Myocyte (in vitro differentiated cells): ENCODE measurements around the gene SMIM1. TPM values are rescaled to one million over a fixed set of nuclear protein-coding genes. Genes with fewer than 3 reads are reported as not detected.

Source experiments
- DNase-seq: peaks from one replicate; pipeline ENCODE4 v3.0.0-alpha.2; 2012; ENCODE audit warnings: low read depth
- total RNA-seq: library from RNA; depleted of rRNA; stranded (reverse); fragments of >200 nt; gene quantifications from 2 replicates; pipeline ENCODE4 v1.2.3, GENCODE V29; 2014

Gene SMIM1
- total RNA-seq, 1 donor from 2014 or later: not detected

- no peak for DNase-seq
Measured at GRCh38 chr1:3753656-3754454, 18.7 kb upstream of the SMIM1 start.

GRCh38 chr1:3756394-3756793, 16.2 kb upstream of the SMIM1 start:
- no peak for DNase-seq

GRCh38 chr1:3759164-3759563, 13.4 kb upstream of the SMIM1 start:
- DNase-seq: no peak

- DNase-seq: no peak
Measured at GRCh38 chr1:3759796-3760195, 12.8 kb upstream of the SMIM1 start.

- DNase-seq: no peak
Measured at GRCh38 chr1:3761296-3762010, 11.1 kb upstream of the SMIM1 start.

- no peak for DNase-seq
Measured at GRCh38 chr1:3762151-3762872, 10.2 kb upstream of the SMIM1 start.

- no peak for DNase-seq
Measured at GRCh38 chr1:3762873-3763228, 9.7 kb upstream of the SMIM1 start.

GRCh38 chr1:3763351-3764125, 9.0 kb upstream of the SMIM1 start:
- DNase-seq: no peak

GRCh38 chr1:3767328-3767925, 5.1 kb upstream of the SMIM1 start:
- no peak for DNase-seq

- no peak for DNase-seq
Measured at GRCh38 chr1:3768811-3769390, 3.6 kb upstream of the SMIM1 start.

GRCh38 chr1:3770047-3770765, 2.3 kb upstream of the SMIM1 start:
- no peak for DNase-seq

- DNase-seq: no peak
Measured at GRCh38 chr1:3771108-3772026, 1.2 kb upstream of the SMIM1 start.

- DNase-seq: no peak
Measured at GRCh38 chr1:3772027-3772714, 378 bp upstream of the SMIM1 start.

- DNase-seq: no peak
Measured at GRCh38 chr1:3773572-3774275, 1.2 kb downstream of the SMIM1 start.

GRCh38 chr1:3774276-3774945, 1.9 kb downstream of the SMIM1 start:
- DNase-seq: no peak

GRCh38 chr1:3774946-3775489, 2.5 kb downstream of the SMIM1 start:
- peak; percentile 81 for DNase-seq
